HCT116 (cell line): Measurements from ENCODE around the gene ATL1. TPM values are rescaled to one million over a fixed set of nuclear protein-coding genes. Genes with fewer than 3 reads are reported as not detected.

Source experiments
- ATAC-seq: fragments of 200-7000 bp; cut with Tn5 transposase; 2 replicates; pipeline ENCODE4 v1.9.1; 2020; ENCODE audit warnings: mild to moderate bottlenecking, moderate library complexity
- BruUV-seq: library from RNA; stranded (reverse); fragments of 400-500 nt; replicated peaks from 2 replicates; lab custom pipeline; 2021; lab: Mats Ljungman, UMichigan
- CTCF ChIA-PET: fragments of 300-600 bp; sonication (Branson Sonifier 250); formaldehyde crosslinking; loops from one replicate; lab custom pipeline; 2021; ENCODE audit warnings: antibody characterized with exemption; lab: Charles Lee
- POLR2A ChIA-PET: fragments of 300-600, 350-600 bp; sonication (Branson Sonifier 250); formaldehyde crosslinking; loops from one replicate; lab custom pipeline; 2021; ENCODE audit warnings: antibody characterized with exemption; lab: Charles Lee
- RAD21 ChIA-PET, 2 experiments: fragments of 300-600 bp; sonication (Branson Sonifier 250); formaldehyde crosslinking; loops; one replicate each; lab custom pipeline; 2023; ENCODE audit warnings: low total read pairs in 2 of 2; ENCODE audit not compliant: uncharacterized antibody in 2 of 2, unreplicated experiment in 2 of 2, low non-redundant PET in 1 of 2; lab: Charles Lee
- DNase-seq: peaks from one replicate; pipeline ENCODE4 v3.0.0-alpha.2; 2010; ENCODE audit warnings: low read depth, low spot score
- H2AFZ ChIP-seq: fragments of 200-600 bp; shearing (Covaris generic), sonication (generic); 2 replicates; pipeline ENCODE4 v1.6.1; 2017; ENCODE audit warnings: low read depth, mixed run types, mixed read lengths, antibody characterized with exemption, low read length; ENCODE audit not compliant: poor library complexity, severe bottlenecking
- H3K27ac ChIP-seq: 2 replicates; pipeline ENCODE4 v1.5.1; 2012; ENCODE audit warnings: low read depth, low read length
- H3K27me3 ChIP-seq: fragments of 200-600 bp; sonication (generic); 2 replicates; pipeline ENCODE4 v1.6.1; 2016; ENCODE audit warnings: mixed run types, low read length, mixed read lengths; ENCODE audit not compliant: insufficient read depth
- H3K36me3 ChIP-seq, 2 experiments: fragments of 200-500 bp in 1 of 2; fragments of 200-600 bp in 1 of 2; sonication (Bioruptor generic) in 1 of 2; sonication (generic) in 1 of 2; 2 replicates each; pipeline versions ENCODE4 v1.5.1 to v1.6.1; 2014 to 2016; ENCODE audit warnings: low read length in 2 of 2, inconsistent platforms in 1 of 2, mixed read lengths in 1 of 2, mixed run types in 1 of 2; ENCODE audit not compliant: insufficient read depth in 2 of 2, control insufficient read depth in 1 of 2
- H3K4me1 ChIP-seq, 2 experiments: fragments of 200-600 bp in 1 of 2; sonication (generic) in 1 of 2; 2 replicates each; pipeline versions ENCODE4 v1.5.1 to v1.6.1; 2012 to 2017; ENCODE audit warnings: low read length in 2 of 2, inconsistent platforms in 1 of 2, mild to moderate bottlenecking in 1 of 2, mixed read lengths in 1 of 2, mixed run types in 1 of 2, moderate library complexity in 1 of 2; ENCODE audit not compliant: insufficient read depth in 2 of 2, control insufficient read depth in 1 of 2
- H3K4me2 ChIP-seq: fragments of 200-600 bp; sonication (generic); 2 replicates; pipeline ENCODE4 v1.6.1; 2017; ENCODE audit warnings: mixed run types, low read length, mixed read lengths
- H3K4me3 ChIP-seq, 2 experiments: fragments of 200-600 bp in 1 of 2; sonication (generic) in 1 of 2; replicated peaks in 1 of 2; 2 replicates each; pipeline ENCODE4 v1.5.1; 2011 to 2016; ENCODE audit warnings: low read length in 2 of 2, control low read depth in 1 of 2, low read depth in 1 of 2, mild to moderate bottlenecking in 1 of 2, mixed read lengths in 1 of 2, mixed run types in 1 of 2
- H3K79me2 ChIP-seq: fragments of 200-600 bp; sonication (generic); 2 replicates; pipeline ENCODE4 v1.6.1; 2017; ENCODE audit warnings: mild to moderate bottlenecking, mixed run types, low read length, moderate library complexity, mixed read lengths; ENCODE audit not compliant: insufficient read depth
- H3K9ac ChIP-seq: fragments of 200-600 bp; sonication (generic); 2 replicates; pipeline ENCODE4 v1.6.1; 2016; ENCODE audit warnings: low read length, mixed read lengths
- H3K9me2 ChIP-seq: fragments of 200-600 bp; sonication (generic), shearing (Covaris generic); 2 replicates; pipeline ENCODE4 v1.6.1; 2017; ENCODE audit warnings: mixed run types, mild to moderate bottlenecking, moderate library complexity; ENCODE audit not compliant: insufficient read depth
- H3K9me3 ChIP-seq, 2 experiments: fragments of 200-500 bp in 1 of 2; fragments of 200-600 bp in 1 of 2; sonication (Bioruptor generic) in 1 of 2; sonication (generic) in 1 of 2; 2 replicates each; pipeline ENCODE4 v1.6.1; 2014 to 2017; ENCODE audit warnings: low read length in 2 of 2, mixed read lengths in 2 of 2, inconsistent platforms in 1 of 2, low read depth in 1 of 2, mild to moderate bottlenecking in 1 of 2, mixed run types in 1 of 2, moderate library complexity in 1 of 2; ENCODE audit not compliant: control insufficient read depth in 1 of 2, insufficient read depth in 1 of 2
- H4K20me1 ChIP-seq: fragments of 200-600 bp; sonication (generic), shearing (Covaris generic); 2 replicates; pipeline ENCODE4 v1.6.1; 2017; ENCODE audit warnings: mixed run types, mild to moderate bottlenecking, moderate library complexity; ENCODE audit not compliant: insufficient read depth
- CBX3 ChIP-seq: IDR thresholded peaks from 2 replicates; pipeline ENCODE4 v1.6.1; 2012; ENCODE audit warnings: low read depth
- CEBPB ChIP-seq: IDR thresholded peaks from 2 replicates; pipeline ENCODE4 v1.6.1; 2012; ENCODE audit warnings: low read depth
- EGR1 ChIP-seq: IDR thresholded peaks from 2 replicates; pipeline ENCODE4 v1.6.1; 2012; ENCODE audit warnings: low read depth
- ELF1 ChIP-seq: IDR thresholded peaks from 2 replicates; pipeline ENCODE4 v1.6.1; 2012; ENCODE audit warnings: low read depth, borderline replicate concordance
- EZH2 ChIP-seq: fragments of 200-600 bp; sonication (generic); IDR thresholded peaks from 2 replicates; pipeline ENCODE4 v1.6.1; 2017; ENCODE audit warnings: antibody characterized with exemption, mixed run types
- EZH2phosphoT487 ChIP-seq: fragments of 200-600 bp; IDR thresholded peaks from 2 replicates; pipeline ENCODE4 v1.6.1; 2018; ENCODE audit warnings: antibody characterized with exemption, borderline replicate concordance
- FOSL1 ChIP-seq: IDR thresholded peaks from 2 replicates; pipeline ENCODE4 v1.6.1; 2012; ENCODE audit warnings: low read depth
- JUND ChIP-seq: IDR thresholded peaks from 2 replicates; pipeline ENCODE4 v1.6.1; 2012
- RAD21 ChIP-seq: IDR thresholded peaks from 2 replicates; pipeline ENCODE4 v1.6.1; 2012; ENCODE audit warnings: low read depth, mild to moderate bottlenecking
- SIN3A ChIP-seq: IDR thresholded peaks from 2 replicates; pipeline ENCODE4 v1.6.1; 2012; ENCODE audit warnings: low read depth
- SP1 ChIP-seq: IDR thresholded peaks from 2 replicates; pipeline ENCODE4 v1.6.1; 2012; ENCODE audit warnings: low read depth
- TCF7L2 ChIP-seq: IDR thresholded peaks from 2 replicates; pipeline ENCODE4 v1.7.0; 2011; ENCODE audit warnings: borderline replicate concordance, inconsistent platforms; ENCODE audit not compliant: insufficient read depth, insufficient read length; ENCODE audit errors: extremely low read depth
- YY1 ChIP-seq: IDR thresholded peaks from 2 replicates; pipeline ENCODE4 v1.6.1; 2011; ENCODE audit warnings: low read length, low read depth, moderate library complexity, mild to moderate bottlenecking; ENCODE audit not compliant: insufficient replicate concordance; ENCODE audit errors: extremely low read depth
- ZNF274 ChIP-seq: fragments of 200-500 bp; sonication (Bioruptor generic); IDR thresholded peaks from 2 replicates; pipeline ENCODE4 v1.6.1; 2014; ENCODE audit warnings: mild to moderate bottlenecking, low read depth, low read length, inconsistent platforms
- intact Hi-C: fragments of 100-400 bp; cut with micrococcal nuclease; formaldehyde crosslinking; loops from 2 replicates; pipeline ENCODE4 v1.10.0; 2022
- total RNA-seq: library from RNA; stranded (reverse); gene quantifications from one replicate; pipeline ENCODE4 v1.2.1, GENCODE V29; 2021; ENCODE audit not compliant: unreplicated experiment
- TF ChIP-seq, protein P1 (sequence below): IDR thresholded peaks from 2 replicates; pipeline ENCODE4 v1.6.1; 2012; ENCODE audit warnings: low read depth
- TF ChIP-seq, protein P2 (sequence below), 3 experiments: fragments of 200-600 bp in 1 of 3; sonication (generic) in 1 of 3; IDR thresholded peaks in 2 of 3; conservative IDR thresholded peaks in 1 of 3; 2 replicates each; pipeline ENCODE4 v1.5.1; 2012 to 2017; ENCODE audit warnings: low read depth in 2 of 3, low read length in 2 of 3, antibody characterized with exemption in 1 of 3, borderline replicate concordance in 1 of 3, control low read depth in 1 of 3, mild to moderate bottlenecking in 1 of 3, mixed read lengths in 1 of 3, mixed run types in 1 of 3, moderate library complexity in 1 of 3; ENCODE audit not compliant: insufficient read depth in 1 of 3
- TF ChIP-seq, protein P3 (sequence below): IDR thresholded peaks from 2 replicates; pipeline ENCODE4 v1.6.1; 2012
- TF ChIP-seq, protein P4 (sequence below): IDR thresholded peaks from 2 replicates; pipeline ENCODE4 v1.6.1; 2011; ENCODE audit warnings: mild to moderate bottlenecking, low read length, moderate library complexity; ENCODE audit not compliant: insufficient replicate concordance; ENCODE audit errors: extremely low read depth

Gene ATL1
- total RNA-seq, 1 experiment from 2014 or later, result 1.4 TPM

DNA sequence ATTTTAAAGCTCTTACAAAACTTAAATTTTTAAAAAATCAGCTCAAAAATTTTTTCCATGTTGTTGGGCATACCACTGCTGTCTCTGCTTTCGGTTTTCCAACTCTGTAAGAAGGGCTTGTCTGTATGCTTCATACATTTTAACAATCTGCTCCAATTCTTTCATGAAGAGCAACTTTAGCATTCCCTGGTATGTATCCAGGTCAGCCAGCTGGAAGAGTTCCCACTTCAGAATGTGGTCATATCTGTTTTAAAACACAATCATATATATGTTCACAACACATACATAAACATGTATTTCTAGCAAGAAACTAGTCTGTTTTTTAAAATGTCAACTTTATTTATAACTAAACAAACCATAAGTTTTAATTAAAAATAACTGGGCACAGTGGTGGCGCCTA, 75.2 kb downstream of the ATL1 start:
- no peaks in the 10 kb centered on the region for H3K9me3 ChIP-seq
- no peak overlapping the region for H3K4me3 ChIP-seq
- H3K4me2 ChIP-seq, result no peak overlapping the region
- peaks cover 5% of the 10 kb centered on the region in 2 experiments for H3K36me3 ChIP-seq
- 0 out of 2 replicates have a peak, but pooled peaks cover 3% of the 10 kb centered on the region for H3K79me2 ChIP-seq
- POLR2A ChIA-PET, result no interaction called here
- ATAC-seq (no peak), DNase-seq (no peak)
- no peak overlapping the region for H2AFZ ChIP-seq
- no peaks in the 10 kb centered on the region for H3K27me3 ChIP-seq
- H3K4me1 ChIP-seq, result no peaks in the 10 kb centered on the region
- no peak overlapping the region for H3K9ac ChIP-seq
- no peak overlapping the region for H3K27ac ChIP-seq
- H3K9me2 ChIP-seq, result no peaks in the 10 kb centered on the region; the same call in 1 of the 2 replicates
- intact Hi-C loops, result no loop called here
- BruUV-seq, result no TSS peak
- H4K20me1 ChIP-seq, result no peaks in the 10 kb centered on the region
- CTCF ChIA-PET, result interaction anchor here (0.7 kb wide), 1 partner anchor 15 kb away, joined by 3 read pairs; no protein-coding TSS in a partner anchor
- RAD21 ChIA-PET, result no interaction called here
- no peak for TF ChIP-seq JUND
- no peak for TF ChIP-seq EZH2phosphoT487
- TF ChIP-seq EZH2, result no peak
- TF ChIP-seq CBX3, result no peak
- TF ChIP-seq, protein P1, sequence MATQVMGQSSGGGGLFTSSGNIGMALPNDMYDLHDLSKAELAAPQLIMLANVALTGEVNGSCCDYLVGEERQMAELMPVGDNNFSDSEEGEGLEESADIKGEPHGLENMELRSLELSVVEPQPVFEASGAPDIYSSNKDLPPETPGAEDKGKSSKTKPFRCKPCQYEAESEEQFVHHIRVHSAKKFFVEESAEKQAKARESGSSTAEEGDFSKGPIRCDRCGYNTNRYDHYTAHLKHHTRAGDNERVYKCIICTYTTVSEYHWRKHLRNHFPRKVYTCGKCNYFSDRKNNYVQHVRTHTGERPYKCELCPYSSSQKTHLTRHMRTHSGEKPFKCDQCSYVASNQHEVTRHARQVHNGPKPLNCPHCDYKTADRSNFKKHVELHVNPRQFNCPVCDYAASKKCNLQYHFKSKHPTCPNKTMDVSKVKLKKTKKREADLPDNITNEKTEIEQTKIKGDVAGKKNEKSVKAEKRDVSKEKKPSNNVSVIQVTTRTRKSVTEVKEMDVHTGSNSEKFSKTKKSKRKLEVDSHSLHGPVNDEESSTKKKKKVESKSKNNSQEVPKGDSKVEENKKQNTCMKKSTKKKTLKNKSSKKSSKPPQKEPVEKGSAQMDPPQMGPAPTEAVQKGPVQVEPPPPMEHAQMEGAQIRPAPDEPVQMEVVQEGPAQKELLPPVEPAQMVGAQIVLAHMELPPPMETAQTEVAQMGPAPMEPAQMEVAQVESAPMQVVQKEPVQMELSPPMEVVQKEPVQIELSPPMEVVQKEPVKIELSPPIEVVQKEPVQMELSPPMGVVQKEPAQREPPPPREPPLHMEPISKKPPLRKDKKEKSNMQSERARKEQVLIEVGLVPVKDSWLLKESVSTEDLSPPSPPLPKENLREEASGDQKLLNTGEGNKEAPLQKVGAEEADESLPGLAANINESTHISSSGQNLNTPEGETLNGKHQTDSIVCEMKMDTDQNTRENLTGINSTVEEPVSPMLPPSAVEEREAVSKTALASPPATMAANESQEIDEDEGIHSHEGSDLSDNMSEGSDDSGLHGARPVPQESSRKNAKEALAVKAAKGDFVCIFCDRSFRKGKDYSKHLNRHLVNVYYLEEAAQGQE, result no peak
- no peak for TF ChIP-seq TCF7L2
- TF ChIP-seq ZNF274, result no peak
- TF ChIP-seq, protein P2, sequence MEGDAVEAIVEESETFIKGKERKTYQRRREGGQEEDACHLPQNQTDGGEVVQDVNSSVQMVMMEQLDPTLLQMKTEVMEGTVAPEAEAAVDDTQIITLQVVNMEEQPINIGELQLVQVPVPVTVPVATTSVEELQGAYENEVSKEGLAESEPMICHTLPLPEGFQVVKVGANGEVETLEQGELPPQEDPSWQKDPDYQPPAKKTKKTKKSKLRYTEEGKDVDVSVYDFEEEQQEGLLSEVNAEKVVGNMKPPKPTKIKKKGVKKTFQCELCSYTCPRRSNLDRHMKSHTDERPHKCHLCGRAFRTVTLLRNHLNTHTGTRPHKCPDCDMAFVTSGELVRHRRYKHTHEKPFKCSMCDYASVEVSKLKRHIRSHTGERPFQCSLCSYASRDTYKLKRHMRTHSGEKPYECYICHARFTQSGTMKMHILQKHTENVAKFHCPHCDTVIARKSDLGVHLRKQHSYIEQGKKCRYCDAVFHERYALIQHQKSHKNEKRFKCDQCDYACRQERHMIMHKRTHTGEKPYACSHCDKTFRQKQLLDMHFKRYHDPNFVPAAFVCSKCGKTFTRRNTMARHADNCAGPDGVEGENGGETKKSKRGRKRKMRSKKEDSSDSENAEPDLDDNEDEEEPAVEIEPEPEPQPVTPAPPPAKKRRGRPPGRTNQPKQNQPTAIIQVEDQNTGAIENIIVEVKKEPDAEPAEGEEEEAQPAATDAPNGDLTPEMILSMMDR (IDR thresholded peaks at IDR 0.05 in 2 of 3, conservative IDR thresholded peaks at IDR 0.05 in 1 of 3; ENCODE audit: borderline replicate concordance in 1 of 3, insufficient read depth in 1 of 3, low read depth in 2 of 3, low read length in 2 of 3), result no peak
- no peak for TF ChIP-seq RAD21
- TF ChIP-seq, protein P3, sequence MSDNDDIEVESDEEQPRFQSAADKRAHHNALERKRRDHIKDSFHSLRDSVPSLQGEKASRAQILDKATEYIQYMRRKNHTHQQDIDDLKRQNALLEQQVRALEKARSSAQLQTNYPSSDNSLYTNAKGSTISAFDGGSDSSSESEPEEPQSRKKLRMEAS, result no peak
- no peak for TF ChIP-seq SIN3A
- no peak for TF ChIP-seq ELF1
- no peak for TF ChIP-seq FOSL1
- TF ChIP-seq CEBPB, result no peak
- no peak for TF ChIP-seq YY1
- TF ChIP-seq SP1, result no peak
- no peak for TF ChIP-seq EGR1
- TF ChIP-seq, protein P4, sequence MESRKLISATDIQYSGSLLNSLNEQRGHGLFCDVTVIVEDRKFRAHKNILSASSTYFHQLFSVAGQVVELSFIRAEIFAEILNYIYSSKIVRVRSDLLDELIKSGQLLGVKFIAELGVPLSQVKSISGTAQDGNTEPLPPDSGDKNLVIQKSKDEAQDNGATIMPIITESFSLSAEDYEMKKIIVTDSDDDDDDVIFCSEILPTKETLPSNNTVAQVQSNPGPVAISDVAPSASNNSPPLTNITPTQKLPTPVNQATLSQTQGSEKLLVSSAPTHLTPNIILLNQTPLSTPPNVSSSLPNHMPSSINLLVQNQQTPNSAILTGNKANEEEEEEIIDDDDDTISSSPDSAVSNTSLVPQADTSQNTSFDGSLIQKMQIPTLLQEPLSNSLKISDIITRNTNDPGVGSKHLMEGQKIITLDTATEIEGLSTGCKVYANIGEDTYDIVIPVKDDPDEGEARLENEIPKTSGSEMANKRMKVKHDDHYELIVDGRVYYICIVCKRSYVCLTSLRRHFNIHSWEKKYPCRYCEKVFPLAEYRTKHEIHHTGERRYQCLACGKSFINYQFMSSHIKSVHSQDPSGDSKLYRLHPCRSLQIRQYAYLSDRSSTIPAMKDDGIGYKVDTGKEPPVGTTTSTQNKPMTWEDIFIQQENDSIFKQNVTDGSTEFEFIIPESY, result no peak
